ENCODE measurements around the gene SH3BP1. TPM values are rescaled to one million over a fixed set of nuclear protein-coding genes. Genes with fewer than 3 reads are reported as not detected.
A peak's percentile ranks its signal among the peaks of the same experiment; 100 is the strongest.
"Not testable (repeated sequence)": the region's sequence is repeated elsewhere in the genome, so short reads cannot be mapped to it uniquely, and the experiment has no call there.

Gene SH3BP1
- total and polyA plus RNA-seq, 2 experiments from 2014 or later = 9.5 to 46.7 TPM

GRCh38 chr22:37601540-37602442 lies 37.7 kb upstream of the SH3BP1 start:
- Histone ChIP-seq H3K79me2 (replicated peaks; ENCODE audit: insufficient read depth) (no peaks in the 10 kb centered on the region), H3K4me3 (0 out of 2 replicates have a peak overlapping the region, but pooled peaks have one; percentile 4), H3K4me1 (ENCODE audit: insufficient read depth) (peaks cover 3% of the 10 kb centered on the region; the same call in 1 of the 2 replicates), H4K20me1 (replicated peaks; ENCODE audit: insufficient read depth) (no peaks in the 10 kb centered on the region), H3K27ac (ENCODE audit: low read depth) (peak overlapping the region; percentile 41; the same call in 1 of the 2 replicates), H3K36me3 (ENCODE audit: insufficient read depth) (no peaks in the 10 kb centered on the region), H3F3A (replicated peaks; ENCODE audit: low read depth) (peaks cover 2% of the 10 kb centered on the region; the same call in 1 of the 2 replicates), H3K27me3 (ENCODE audit: insufficient read depth) (no peaks in the 10 kb centered on the region), H3K9me2 (ENCODE audit: insufficient read depth) (no peaks in the 10 kb centered on the region), H3K4me2 (peak overlapping the region; percentile 47), H2AFZ (no peak overlapping the region)
- Mint-ChIP-seq H3K9me3 (no peaks in the 10 kb centered on the region), H3K27me3 (ENCODE audit: insufficient read depth, low read depth, poor library complexity) (peaks cover 8% of the 10 kb centered on the region), H3K4me1 (peaks cover 11% of the 10 kb centered on the region), H3K27ac (peak overlapping the region; percentile 93), H3K36me3 (ENCODE audit: low read depth) (no peaks in the 10 kb centered on the region), H3K4me3 (peak overlapping the region; percentile 57)
- ATAC-seq (peak; percentile 98), DNase-seq (ENCODE audit: low spot score) (peak; percentile 97)
- 0 out of 2 replicates have a peak, but pooled peaks have one; percentile 47 for TF ChIP-seq ZNF462 (CRISPR knock-in tag; IDR thresholded peaks at IDR 0.05)
- TF ChIP-seq POLR2AphosphoS5 (IDR thresholded peaks at IDR 0.05; ENCODE audit: low read depth) = peak; percentile 74
- no peak for TF ChIP-seq EZH2phosphoT487 (IDR thresholded peaks at IDR 0.05; ENCODE audit: unreplicated experiment)
- TF ChIP-seq CREB1 (CRISPR knock-in tag; IDR thresholded peaks at IDR 0.05; ENCODE audit: low read depth) = peak; percentile 55
- no peak for TF ChIP-seq JUNB (IDR thresholded peaks at IDR 0.05; ENCODE audit: unreplicated experiment)

DNA sequence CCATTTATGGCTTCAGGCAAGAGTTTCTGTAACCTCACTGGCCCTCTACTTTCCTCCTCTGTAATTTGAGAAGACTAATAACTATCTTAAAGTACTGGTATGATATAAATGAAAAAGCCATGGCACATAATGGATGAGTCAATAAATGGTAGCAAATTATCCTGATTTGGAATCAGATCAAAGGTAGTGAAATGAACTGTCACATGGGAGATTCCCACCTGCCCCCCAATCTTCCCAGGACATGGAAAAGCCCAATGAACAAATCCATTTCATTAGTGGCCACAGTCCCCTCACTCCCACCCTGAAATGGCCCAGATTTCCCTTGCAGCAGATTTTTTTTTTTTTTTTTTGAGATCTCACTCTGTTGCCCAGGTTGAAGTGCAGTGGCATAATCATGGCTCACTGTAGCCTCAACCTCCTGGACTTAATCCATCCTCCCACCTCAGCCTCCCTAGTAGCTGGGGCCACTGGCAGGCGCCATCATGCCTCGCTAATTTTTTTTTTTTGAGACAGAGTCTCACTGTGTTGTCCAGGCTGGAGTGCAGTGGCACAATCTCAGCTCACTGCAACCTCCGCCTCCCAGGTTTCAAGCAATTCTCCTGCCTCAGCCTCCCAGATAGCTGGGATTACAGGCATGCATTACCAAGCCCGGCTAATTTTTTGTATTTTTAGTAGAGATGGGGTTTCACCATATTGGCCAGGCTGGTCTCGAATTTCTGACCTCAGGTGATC lies 36.8 kb upstream of the SH3BP1 start:
- H3K4me3 Mint-ChIP-seq; H3K4me3 ChIP-seq; ATAC-seq; H3K4me1 ChIP-seq (ENCODE audit: insufficient read depth); H3F3A ChIP-seq (replicated peaks; ENCODE audit: low read depth); H3K79me2 ChIP-seq (replicated peaks; ENCODE audit: insufficient read depth); H3K4me2 ChIP-seq; H3K36me3 Mint-ChIP-seq (ENCODE audit: low read depth); H4K20me1 ChIP-seq (replicated peaks; ENCODE audit: insufficient read depth); H3K27ac Mint-ChIP-seq; H3K27me3 ChIP-seq (ENCODE audit: insufficient read depth); H3K36me3 ChIP-seq (ENCODE audit: insufficient read depth); H2AFZ ChIP-seq; DNase-seq (ENCODE audit: low spot score); H3K9me3 Mint-ChIP-seq; H3K9me2 ChIP-seq (ENCODE audit: insufficient read depth); H3K27me3 Mint-ChIP-seq (ENCODE audit: insufficient read depth, low read depth, poor library complexity): not testable (repeated sequence)
- peaks cover 12% of the 10 kb centered on the region for H3K4me1 Mint-ChIP-seq
- 0 out of 2 replicates have a peak overlapping the region, but pooled peaks have one; percentile 41 for H3K27ac ChIP-seq (ENCODE audit: low read depth)

Measured in GM23338 (cell line).